Measurements from ENCODE around the gene DSCAML1. TPM values are rescaled to one million over a fixed set of nuclear protein-coding genes. Genes with fewer than 3 reads are reported as not detected.

The DSCAML1 gene
- total and polyA plus RNA-seq, 2 of the 8 experiments (the other 6 are each of a cell fraction or from before 2014, with no cell fraction given) = 0.19 to 0.24 TPM

DNA sequence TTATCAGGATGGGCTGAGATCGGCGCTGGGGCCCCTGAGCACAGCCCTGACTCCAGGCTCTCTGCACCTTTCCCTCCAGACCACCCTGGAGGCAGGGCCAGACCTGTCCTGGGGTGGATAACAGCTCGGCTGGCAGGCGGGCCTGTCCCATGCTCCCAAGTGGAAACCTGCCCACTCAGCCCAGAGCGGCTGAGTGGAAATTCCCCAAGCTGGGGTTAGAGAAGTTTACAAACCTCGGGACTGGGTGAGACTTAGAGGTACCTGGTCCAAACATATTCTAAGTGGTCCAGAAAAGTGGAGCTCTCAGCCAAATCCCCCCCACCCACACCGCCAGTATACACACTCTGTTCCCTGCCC lies 32.3 kb upstream of the DSCAML1 start:
- H2BK12ac ChIP-seq (ENCODE audit: low read depth, low read length) = no peak overlapping the region
- H2BK120ac ChIP-seq (replicated peaks; ENCODE audit: low read depth, low read length) = no peak overlapping the region
- no peaks in the 10 kb centered on the region for H3K79me1 ChIP-seq (ENCODE audit: low read depth, low read length)
- no peaks in the 10 kb centered on the region for H3K36me3 ChIP-seq (ENCODE audit: control insufficient read depth in 2 of 4, insufficient read depth in 4 of 4, low read length in 3 of 4)
- peaks cover 0 to 13% (median 4%) of the 10 kb centered on the region in 4 experiments; a peak in 6 of 7 replicates for H3K4me1 ChIP-seq (replicated peaks in 1 of 4; ENCODE audit: control insufficient read depth in 3 of 4, insufficient read depth in 4 of 4, low read length in 3 of 4)
- no peak overlapping the region for H4K91ac ChIP-seq (replicated peaks; ENCODE audit: insufficient read length, low read length)
- no peak overlapping the region for H2AK5ac ChIP-seq (ENCODE audit: low read depth, low read length)
- no peak overlapping the region for H2BK20ac ChIP-seq (ENCODE audit: low read length)
- no peak overlapping the region for H3K4ac ChIP-seq (replicated peaks; ENCODE audit: insufficient read length, low read depth, low read length)
- WGBS, 2 experiments (ENCODE audit: extremely low coverage in 1 of 2, insufficient coverage in 1 of 2, insufficient read length in 1 of 2, insufficient replicate concordance in 2 of 2, low coverage in 1 of 2, low lambda C conversion rate in 2 of 2, missing lambda C conversion rate in 1 of 2) = 90% methylated on average over 5 of the region's 7 CpGs; no CpG with 5 or more reads in 1 of the 2 experiments
- no peak for DNase-seq (ENCODE audit: low read depth in 1 of 2, low spot score in 2 of 2)
- H3K4me3 ChIP-seq (ENCODE audit: extremely low read depth in 1 of 4, insufficient read depth in 2 of 4, low read depth in 3 of 4, low read length in 4 of 4) = no peak overlapping the region
- H2AFZ ChIP-seq (ENCODE audit: low read length) = no peak overlapping the region
- no peaks in the 10 kb centered on the region for H3K9me3 ChIP-seq (ENCODE audit: insufficient read depth in 2 of 2, low read depth in 1 of 2, low read length in 1 of 2)
- TF ChIP-seq EZH2 (IDR thresholded peaks at IDR 0.05; ENCODE audit: low read depth, low read length, severe bottlenecking) (no peak), SP1 (IDR thresholded peaks at IDR 0.05; ENCODE audit: low read depth, low read length) (no peak), SIN3A (conservative IDR thresholded peaks at IDR 0.05 in 1 of 2, IDR thresholded peaks at IDR 0.05 in 1 of 2; ENCODE audit: low read depth in 1 of 2, low read length in 2 of 2) (no peak), EP300 (IDR thresholded peaks at IDR 0.05; ENCODE audit: borderline replicate concordance in 1 of 2, low read depth in 2 of 2, low read length in 2 of 2) (no peak), RFX5 (IDR thresholded peaks at IDR 0.05; ENCODE audit: borderline replicate concordance, low read depth, low read length) (no peak), CEBPB (IDR thresholded peaks at IDR 0.05; ENCODE audit: low read depth, low read length) (no peak), KDM5A (IDR thresholded peaks at IDR 0.05; ENCODE audit: low read length) (no peak), ZNF274 (IDR thresholded peaks at IDR 0.05; ENCODE audit: borderline replicate concordance, extremely low read depth, low read length) (no peak)
- no peak for FAIRE-seq
- H3K4me2 ChIP-seq (ENCODE audit: insufficient read depth in 1 of 2, low read depth in 2 of 2, low read length in 2 of 2) = no peak overlapping the region
- no peak overlapping the region for H3K9ac ChIP-seq (replicated peaks in 1 of 4; ENCODE audit: extremely low read depth in 1 of 4, low read depth in 3 of 4, low read length in 3 of 4)
- no peak overlapping the region for H2BK15ac ChIP-seq (ENCODE audit: low read length)
- no peak overlapping the region for H3K27ac ChIP-seq (ENCODE audit: low read depth, low read length)
- no peaks in the 10 kb centered on the region for H3K23me2 ChIP-seq (ENCODE audit: low read depth, low read length)
- H4K8ac ChIP-seq (ENCODE audit: extremely low read depth, insufficient read depth, low read length) = no peak overlapping the region
- no peak overlapping the region for H3K23ac ChIP-seq (ENCODE audit: insufficient read length)
- POLR2A ChIA-PET (ENCODE audit: partially characterized antibody) = no interaction called here
- H3K27me3 ChIP-seq (replicated peaks in 1 of 4; ENCODE audit: control insufficient read depth in 3 of 4, extremely low read depth in 1 of 4, insufficient read depth in 3 of 4, low read length in 3 of 4) = no peaks in the 10 kb centered on the region; a peak in 1 of 7 replicates
- no peak overlapping the region for H3K56ac ChIP-seq (replicated peaks; ENCODE audit: insufficient read length, low read depth, low read length)
- no peaks in the 10 kb centered on the region for H3K79me2 ChIP-seq (ENCODE audit: control insufficient read depth in 1 of 2, insufficient read depth in 2 of 2, low read length in 2 of 2)
- H4K5ac ChIP-seq (ENCODE audit: insufficient read length, low read depth, low read length) = no peak overlapping the region
- H2BK5ac ChIP-seq (ENCODE audit: low read depth, low read length) = no peak overlapping the region
- no peak overlapping the region for H3K14ac ChIP-seq (ENCODE audit: insufficient read length)
- no peaks in the 10 kb centered on the region for H4K20me1 ChIP-seq (replicated peaks in 1 of 2; ENCODE audit: control insufficient read depth in 1 of 2, insufficient read depth in 2 of 2, low read length in 2 of 2)
- H3K18ac ChIP-seq (ENCODE audit: extremely low read depth, low read length) = no peak overlapping the region
- CTCF ChIA-PET (ENCODE audit: partially characterized antibody) = interaction anchor here (6.5 to 11.9 kb wide), 2 partner anchors 15 to 118 kb away, joined by 45 to 91 read pairs; no protein-coding TSS in a partner anchor

All from H1 (cell line).